Fibroblast of peridontal ligament (primary cell): ENCODE data around the gene AGAP9.
A peak's percentile ranks its signal among the peaks of the same experiment; 100 is the strongest.
"Not testable (repeated sequence)": the region's sequence is repeated elsewhere in the genome, so short reads cannot be mapped to it uniquely, and the experiment has no call there.

ENCODE experiments used
- DNase-seq: peaks from one replicate; pipeline ENCODE4 v3.0.0-alpha.2; 2010; ENCODE audit errors: extremely low read depth

AGAP9 gene

DNA sequence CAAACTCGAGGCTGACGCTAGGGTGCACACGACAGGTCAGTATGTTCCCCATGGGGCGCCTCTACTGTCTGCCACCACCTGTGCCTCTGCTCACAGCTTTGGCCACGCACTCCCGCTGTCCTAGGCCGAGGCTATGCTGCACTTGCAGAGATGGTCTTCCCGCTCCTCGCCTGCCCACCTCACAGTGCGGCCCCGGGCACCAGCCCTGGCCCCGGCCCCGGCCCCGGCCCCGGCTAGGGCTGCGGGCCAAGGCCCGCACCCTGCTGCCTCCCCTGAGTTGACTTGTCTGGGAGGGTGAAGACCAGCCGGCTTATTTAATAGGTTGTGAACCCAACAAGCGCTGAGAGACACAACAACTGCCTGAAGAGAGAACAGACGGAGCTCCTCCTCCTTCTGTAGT, at the start of gene AGAP9:
AGAP9 (minus strand) TSS at position 164 of the 400 bp plus-strand sequence; CDS start at position 52, 112 bp downstream.
- not testable (repeated sequence) for DNase-seq

DNA sequence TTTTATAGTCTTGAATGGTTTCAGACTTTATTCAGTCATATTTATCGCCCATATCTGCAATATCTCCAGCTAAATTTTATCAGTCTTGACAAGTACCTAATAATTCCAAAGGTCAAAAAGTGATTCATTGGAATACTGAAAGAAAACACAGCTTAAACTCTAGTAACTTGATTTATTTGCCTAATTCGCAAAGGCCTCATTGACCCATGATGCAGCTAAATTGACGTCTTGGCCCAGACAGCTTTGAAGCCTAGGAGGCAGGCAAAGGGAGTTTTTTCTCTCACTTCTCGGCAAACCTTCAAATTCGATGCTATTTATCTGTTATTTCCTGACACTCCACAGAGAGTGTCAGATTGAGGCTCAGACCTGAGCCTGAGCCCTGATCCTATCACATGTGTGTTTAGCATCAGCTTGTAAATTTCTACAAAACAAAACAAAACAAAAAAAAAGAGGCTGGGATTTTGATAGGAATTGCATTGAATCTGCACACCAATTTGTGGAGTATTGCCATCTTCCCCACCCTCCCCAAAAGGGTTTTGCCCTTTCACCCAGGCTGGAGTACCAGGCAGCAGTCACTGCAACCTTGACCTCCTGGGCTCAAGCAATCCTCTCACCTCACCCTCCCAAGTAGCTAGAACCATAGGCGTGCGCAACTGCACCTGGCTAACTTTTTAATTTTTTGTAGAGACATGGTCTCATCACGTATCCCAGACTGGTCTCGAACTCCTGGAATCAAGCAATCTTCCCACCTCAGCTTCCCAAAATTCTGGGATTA, 47.9 kb upstream of the AGAP9 start:
- DNase-seq, result not testable (repeated sequence)

DNA sequence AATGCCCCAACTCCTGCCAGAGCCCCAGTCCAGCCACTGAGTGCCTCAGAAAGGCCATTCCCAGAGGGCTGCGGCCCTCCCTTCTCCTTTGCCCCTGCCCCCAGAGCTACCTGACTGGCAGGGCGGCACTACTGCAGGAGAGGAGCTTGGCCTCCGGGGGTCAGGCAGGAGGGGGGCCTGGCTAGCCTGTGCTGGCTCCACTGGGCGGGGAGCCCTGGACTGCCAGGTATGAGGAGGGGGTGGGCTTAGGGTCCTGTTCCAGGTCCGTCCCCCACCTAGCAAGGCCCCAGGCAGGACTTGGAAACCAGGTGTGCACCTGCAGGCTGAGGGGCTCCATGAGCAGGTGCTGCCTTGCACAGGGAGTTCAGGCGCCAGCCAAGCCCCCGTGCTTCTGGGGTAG, 43.3 kb upstream of the AGAP9 start:
- not testable (repeated sequence) for DNase-seq

DNA sequence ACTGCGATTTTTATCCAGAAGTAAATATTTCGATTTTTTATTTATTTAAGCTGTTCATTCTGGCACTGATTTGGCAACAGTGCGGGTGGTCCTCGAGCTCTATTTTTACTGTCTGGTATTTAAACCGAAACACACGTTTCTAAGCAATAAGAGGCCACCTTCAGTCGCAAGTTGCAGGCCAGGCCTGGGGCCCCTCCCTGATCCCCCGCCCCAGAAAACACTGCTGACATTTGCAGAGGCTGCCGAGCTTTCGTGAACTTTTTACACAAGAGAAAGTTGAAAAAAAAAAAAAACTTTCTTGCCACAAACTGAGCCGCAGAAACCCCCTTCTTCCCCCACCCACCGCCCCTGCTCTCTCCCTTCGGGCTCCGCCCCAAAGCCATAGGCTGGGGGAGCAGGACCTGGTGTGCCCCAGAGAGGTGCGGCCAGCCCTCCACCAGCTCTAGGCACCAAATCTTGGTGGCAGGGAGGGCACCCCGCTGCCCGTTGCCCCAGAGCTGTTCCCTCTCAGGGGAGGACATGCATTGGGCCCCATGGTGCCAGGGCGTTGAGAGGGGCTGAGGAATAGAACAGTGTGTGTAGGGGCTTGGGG, 42.8 kb upstream of the AGAP9 start:
- DNase-seq, result not testable (repeated sequence)

DNA sequence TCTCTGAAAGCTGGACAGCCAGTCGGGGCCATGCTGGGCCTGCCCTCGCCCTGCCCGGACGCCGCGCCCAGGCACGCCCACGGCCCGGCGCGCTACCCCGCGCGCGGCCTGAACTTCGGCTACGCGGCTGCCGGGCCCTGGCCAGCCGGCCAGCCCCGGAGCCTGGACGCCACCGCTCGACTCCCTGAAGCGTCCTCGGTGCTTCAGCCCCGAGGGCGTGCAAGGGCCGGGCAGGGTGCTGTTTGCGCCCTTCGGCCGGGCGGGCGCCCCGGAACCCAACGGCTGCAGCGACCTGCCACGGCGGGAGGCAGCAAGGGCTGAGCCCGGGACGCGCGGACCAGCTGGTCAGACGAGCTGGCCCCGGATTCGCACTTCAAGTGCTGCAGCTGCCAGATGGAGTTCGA, 42.1 kb upstream of the AGAP9 start:
- DNase-seq, result not testable (repeated sequence)

DNA sequence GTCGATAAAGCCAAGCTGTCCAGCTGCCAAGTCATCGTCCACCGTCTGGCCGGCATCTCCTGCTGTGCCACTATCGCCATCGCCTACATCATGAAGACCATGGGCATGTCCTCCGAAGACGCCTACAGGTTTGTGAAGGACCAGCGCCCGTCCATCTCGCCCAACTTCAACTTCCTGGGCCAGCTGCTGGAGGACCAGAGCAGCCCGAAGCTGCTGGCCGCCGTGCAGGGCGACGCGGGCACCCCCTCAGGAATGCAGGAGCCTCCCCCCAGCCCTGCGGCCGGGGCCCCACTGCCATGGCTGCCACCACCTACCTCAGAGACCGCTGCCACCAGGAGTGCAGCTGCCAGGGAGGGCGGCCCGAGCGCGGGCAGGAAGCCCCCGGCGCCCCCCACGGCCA, 41.5 kb upstream of the AGAP9 start:
- DNase-seq, result not testable (repeated sequence)

DNA sequence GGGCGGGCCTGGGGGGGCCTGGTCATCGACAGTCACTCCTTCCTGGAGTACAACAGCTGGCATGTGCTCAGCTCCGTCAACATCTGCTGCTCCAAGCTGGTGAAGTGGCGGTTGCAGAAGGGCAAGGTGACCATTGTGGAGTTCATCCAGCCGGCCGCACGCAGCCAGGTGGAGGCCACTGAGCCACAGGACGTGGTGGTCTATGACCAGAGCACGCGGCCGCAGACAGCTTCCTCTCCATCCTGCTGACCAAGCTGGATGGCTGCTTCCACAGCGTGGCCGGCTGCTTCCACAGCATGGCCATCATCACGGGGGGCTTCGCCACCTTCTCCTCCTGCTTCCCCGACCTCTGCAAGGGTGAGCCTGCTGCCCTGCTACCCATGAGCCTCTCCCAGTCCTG, 40.9 kb upstream of the AGAP9 start:
- DNase-seq, result not testable (repeated sequence)

DNA sequence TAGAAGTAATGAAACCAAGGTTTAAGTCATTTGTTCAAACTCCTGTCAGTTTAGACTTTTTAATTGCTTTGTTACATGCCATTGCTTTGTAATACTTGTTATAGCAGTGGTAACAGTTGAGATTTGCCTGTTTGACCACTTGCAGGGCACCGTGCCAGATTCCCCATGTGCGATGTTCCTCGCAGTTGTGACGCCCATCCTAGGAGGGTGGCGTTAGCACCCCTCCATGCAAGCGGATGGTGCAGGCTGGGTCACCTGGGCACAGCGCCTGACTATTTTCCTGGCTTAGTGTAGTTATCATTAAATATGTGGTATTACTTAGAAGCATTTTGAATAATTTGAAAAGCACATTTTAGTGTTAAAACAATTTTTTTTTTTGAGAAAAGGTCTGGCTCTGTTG, 37.0 kb upstream of the AGAP9 start:
- peak; percentile 39 for DNase-seq

DNA sequence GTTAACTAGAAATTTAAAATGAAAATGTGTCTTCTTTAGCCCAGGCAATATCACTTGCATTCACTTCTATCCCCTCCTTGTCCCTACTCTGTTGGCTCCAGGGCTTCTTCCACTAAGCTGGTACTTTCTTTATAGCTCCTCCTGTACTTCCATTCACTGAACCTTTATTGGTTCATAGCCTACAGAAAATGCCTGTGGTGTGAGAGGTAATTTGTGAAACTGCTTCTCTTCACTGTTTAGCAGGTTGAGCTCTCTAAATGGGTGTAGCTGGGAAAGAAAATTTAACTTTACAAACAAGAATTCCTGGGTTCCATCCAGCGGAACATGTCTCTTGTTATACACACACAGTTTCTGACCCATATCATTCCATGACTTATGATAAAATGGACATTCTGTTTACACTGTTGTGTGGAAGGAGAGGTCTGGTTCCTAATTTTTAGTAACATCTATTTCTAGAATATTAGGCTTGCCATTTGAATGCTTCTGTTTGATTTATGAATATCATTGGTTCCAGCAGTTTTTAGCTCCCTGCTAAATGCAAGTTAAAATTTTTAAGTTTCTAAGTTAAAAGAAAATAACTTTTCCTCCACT, 36.4 kb upstream of the AGAP9 start:
- DNase-seq, result peak; percentile 51

DNA sequence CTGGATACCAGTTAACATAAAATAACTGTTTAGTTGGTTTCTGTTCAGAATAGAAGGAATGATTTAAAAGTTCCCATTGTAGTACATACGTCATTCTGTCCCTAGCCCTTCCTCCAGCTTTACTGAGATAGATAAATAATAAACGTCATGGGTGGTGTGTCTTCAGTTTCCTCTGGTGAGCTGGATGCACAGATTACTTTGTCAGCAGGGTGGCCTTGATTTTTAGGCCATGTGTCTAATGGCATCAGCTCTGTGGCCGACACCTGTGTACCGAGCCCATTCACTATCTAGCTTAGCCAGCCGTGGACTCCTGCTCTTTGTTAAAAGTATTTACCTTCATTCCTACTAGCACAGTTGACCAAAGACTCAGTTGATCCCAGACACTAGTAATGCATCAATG, 34.7 kb upstream of the AGAP9 start:
- peak; percentile 90 for DNase-seq

DNA sequence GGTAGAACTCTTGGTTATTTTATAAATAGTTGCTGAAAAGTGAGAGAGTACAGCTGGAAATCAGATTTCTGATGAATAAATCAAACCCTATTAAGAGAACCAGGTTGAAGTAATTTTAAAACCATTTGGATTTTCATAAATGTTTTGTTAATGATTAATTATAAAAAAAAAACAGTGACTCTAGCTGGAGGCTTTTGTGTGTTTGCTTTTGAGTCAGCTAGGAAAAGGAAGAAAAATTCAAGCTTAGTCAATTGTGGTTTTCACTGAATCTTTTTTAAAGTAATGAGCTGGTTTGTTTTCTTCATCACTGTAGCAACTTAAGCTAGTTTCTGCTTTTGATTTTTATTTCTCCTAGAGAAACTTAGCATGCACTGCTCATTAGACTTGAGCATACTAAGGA, 34.2 kb upstream of the AGAP9 start:
- DNase-seq, result not testable (repeated sequence)

DNA sequence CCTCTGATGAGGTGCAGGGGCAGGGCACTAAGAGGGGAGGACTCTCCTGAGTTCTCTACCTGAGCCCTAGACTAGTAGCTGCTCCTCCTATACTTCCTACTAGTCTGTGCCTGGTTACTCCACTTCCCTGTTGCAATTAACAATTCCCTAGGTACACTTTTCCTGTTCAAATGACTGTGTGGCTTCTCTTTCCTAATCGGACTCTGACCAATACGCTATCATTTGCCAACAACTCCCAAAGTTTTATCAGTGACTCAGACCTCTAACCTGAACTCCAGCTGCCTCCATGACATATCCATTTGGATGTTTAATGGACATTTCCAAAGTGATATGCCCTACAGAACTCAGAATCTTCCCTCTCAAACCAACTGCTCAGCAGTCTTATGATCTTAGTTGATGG, 31.9 kb upstream of the AGAP9 start:
- DNase-seq, result not testable (repeated sequence)

DNA sequence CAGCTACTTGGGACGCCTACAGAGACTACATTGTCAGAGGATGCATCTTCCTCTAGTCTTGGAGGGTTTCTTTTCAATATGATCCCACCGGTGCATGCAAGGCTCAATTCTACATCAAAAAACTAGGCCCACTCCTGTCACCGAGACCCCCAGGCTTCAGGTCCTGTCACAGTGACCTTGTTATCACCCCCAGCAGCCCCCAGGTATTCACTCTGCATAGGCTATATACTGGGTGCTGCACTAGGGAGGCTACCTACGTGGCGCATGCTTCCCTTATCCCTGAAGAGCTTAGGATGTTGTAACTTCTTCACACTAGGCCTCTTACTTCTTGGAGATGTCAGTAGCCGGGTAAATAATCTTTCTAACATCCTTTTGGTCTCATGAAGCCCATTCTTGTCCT, 31.1 kb upstream of the AGAP9 start:
- not testable (repeated sequence) for DNase-seq

DNA sequence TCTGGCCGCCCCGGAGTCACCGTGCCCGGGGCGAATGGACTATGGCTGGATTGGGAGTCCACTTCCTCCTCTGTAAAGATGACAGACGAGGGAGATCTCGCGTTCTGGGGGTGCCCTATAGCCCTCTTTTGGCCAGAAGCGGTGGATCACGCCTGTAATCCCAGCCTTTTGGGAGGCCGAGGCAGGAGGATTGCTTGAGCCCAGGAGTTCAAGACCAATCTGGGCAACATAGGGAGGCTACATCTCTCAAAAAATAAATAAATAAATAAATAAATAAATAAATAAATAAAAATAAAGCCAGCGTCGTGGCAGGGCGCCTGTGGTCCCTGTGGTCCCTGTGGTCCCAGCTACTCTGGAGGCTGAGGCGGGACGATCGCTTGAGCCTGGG, 30.4 kb upstream of the AGAP9 start:
- peak; percentile 35 for DNase-seq

DNA sequence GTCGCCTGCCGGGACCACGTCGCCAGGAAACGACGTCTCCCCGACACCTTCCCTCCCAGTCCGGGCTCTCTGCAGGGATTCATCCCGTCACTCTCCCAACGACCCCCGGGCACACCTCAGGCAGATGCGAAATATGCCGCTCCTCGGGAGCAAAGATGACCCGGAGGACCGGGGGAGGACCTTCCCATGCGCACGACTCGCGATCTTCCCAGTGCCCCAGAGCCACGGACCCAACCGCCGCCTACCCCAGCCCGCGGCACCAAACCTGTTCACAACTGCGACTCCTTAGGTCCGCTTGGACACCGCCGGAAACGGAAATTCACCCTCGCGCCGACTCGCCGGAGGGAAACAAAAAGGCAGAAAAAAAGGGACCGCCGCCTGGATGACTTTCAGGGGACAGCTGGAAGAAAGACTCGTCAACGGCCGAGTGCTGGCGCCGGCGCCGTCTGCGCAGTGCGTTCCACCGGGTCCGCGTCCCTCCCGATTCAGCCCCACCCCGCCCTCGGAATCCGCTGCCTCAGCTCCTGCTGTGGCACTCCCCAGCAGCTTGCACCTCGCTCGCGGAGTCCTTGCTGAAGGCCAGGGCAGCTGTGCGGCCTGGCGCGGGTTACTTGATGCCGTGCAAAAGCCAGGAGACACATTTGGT, 29.9 kb upstream of the AGAP9 start:
- DNase-seq, result peak; percentile 84

DNA sequence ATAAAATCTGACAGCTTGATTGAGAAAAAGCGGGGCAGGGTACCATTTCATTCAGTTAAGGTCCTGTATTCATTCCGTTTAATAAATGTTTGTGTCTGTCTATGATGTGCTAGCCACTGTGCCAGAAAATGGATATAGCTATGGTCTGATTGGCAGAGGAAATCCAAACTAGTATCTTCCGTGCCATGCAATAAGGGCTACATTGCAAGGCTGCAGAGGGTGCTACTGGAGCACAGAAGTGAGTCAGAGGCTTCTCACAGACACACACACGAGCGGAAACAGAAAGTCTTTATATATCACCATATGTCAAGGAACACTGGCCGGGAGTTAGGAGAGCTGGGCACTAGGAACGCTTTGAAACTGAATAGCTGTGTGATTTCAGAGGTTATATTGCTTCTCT, 29.3 kb upstream of the AGAP9 start:
- peak; percentile 91 for DNase-seq

DNA sequence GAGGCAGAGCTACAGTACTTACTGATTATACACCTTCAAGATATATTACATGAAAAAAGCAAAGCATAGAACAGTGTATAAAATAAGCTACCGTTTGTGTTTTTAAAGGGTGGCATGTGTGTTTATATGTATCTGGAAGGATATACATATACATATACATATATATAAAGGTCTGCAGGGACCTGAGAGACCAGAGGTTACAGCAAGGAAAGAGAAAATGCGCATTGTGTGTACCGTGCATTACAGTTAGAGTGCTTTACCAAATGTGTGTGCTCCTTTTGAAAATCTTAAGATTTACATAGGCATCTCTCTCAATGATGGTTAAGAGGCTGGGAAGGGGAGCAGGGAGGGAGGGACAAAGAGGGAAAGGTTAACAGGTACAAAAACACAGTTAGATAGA, 23.8 kb upstream of the AGAP9 start:
- not testable (repeated sequence) for DNase-seq

DNA sequence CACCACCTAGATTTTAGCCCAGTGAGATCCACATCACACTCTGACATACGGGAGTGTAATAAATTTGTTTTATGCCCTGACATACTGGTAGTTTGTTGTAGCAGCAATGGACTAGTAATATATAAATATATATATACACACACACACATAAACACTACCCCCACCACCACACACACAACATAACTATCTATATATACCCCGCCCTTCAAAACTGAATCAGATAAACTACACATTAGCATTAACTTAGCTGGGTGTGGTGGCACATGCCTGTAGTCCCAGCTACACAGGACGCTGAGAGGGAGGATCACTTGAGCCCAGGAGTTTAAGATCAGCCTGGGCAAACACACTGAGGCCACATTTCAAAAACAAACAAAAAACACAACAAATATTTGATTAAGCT, 13.0 kb upstream of the AGAP9 start:
- not testable (repeated sequence) for DNase-seq

DNA sequence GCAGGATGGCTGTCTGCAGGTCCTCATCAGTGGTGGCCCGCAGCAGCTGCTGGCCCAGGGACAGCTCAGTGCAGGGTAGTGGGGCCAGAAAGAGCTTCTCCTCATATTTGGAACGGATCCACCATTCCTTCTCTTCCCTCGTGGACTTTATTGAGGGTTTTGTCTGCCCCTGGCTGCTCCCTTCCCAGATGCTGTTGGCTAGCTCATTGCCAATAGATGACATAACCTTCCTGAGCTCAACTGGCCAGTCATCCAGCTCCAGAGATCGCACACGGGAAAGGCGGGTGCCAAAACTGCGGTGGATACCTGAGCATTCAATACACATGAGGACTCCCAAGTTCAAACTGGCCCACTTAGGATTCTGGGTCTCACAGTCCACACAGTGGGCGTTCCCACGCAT, 21.1 kb downstream of the AGAP9 start:
- DNase-seq, result not testable (repeated sequence)

DNA sequence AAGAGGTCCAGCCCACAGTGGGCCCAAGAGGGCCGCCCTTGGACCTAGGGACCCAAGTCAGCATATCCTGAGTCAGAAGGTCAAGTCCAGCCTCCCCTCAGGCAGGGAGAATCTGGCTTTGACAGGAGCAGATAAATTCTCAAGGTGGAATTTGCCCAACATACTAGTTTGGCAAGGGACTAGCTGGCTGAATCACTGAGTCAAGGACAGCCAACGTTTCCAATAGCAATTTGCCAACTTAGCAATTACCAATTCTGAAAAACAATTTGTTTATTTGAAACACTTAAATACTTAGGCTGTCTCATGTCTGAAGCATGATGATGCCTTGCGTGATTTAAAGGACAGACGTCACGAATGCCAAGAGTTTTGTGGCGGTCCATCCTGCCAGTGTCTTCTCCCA, 29.2 kb downstream of the AGAP9 start:
- DNase-seq, result not testable (repeated sequence)

DNA sequence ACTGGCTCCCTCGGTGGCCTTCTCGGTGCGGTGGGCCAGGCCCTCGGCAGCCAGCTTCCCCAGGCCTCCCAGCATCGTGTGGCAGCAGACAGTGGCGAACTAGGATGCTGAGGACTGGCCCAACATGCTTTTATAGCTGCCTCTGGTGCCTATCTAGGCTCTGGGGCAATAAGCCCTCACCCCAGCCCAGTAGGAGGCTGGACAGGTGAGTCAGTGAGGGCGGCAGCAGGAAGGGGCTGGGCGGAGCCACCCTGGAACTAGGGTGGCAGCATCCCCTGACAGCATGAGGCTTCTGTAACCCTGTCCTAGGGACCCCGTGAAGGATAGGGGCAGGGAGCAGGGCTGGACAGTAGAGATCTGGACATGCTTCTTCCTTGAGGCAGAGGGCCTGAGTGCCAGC, 31.8 kb downstream of the AGAP9 start, which contains the start of gene FAM25G:
FAM25G (minus strand) TSS at position 101 of the 400 bp plus-strand sequence; CDS start at position 75, 26 bp downstream.
- DNase-seq, result not testable (repeated sequence)

DNA sequence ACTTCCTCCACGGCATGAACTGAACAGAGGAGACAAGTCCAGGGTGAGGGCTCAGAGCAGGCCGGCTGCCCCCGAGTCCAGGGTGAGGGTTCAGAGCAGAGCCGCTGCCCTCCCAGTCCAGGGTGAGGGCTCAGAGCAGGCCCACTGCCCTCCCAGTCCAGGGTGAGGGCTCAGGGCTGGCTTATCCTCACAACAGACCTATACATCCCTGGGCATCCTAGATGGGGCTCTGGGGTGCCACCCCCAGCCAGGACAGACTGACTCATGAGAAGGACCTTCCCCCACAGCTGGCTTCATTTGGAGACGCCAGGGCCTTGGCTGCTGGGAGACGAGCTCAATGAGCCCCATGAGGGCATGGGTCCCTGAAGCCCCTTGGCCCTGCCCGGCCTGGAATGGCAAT, 33.8 kb downstream of the AGAP9 start:
- not testable (repeated sequence) for DNase-seq
